SKM-1 (cell line): ENCODE data around the gene LAMTOR4.
"Not testable (repeated sequence)": the region's sequence is repeated elsewhere in the genome, so short reads cannot be mapped to it uniquely, and the experiment has no call there.

Experiments used
- DNase-seq: peaks from one replicate; lab custom pipeline; 2025; ENCODE audit not compliant: unreplicated experiment; lab: John Stamatoyannopoulos, UW

The LAMTOR4 gene

DNA sequence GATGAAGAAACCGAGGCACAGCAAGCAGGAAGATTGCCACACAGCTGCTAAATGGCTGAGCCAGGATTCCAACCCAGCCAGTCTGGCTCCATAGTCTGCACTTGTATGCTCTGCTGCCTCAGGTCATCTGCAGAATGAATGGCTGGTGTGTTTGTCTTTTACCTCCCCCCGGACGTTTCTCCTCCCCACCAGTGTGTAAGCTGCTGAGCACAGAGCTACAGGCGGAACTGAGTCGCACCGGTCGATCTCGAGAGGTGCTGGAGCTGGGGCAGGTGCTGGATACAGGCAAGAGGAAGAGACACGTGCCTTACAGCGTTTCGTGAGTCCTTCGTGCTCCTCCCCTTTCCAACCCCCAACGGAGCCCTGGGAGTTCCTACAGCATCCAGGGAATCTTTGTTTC, 26.7 kb upstream of the LAMTOR4 start:
- DNase-seq: no peak

DNA sequence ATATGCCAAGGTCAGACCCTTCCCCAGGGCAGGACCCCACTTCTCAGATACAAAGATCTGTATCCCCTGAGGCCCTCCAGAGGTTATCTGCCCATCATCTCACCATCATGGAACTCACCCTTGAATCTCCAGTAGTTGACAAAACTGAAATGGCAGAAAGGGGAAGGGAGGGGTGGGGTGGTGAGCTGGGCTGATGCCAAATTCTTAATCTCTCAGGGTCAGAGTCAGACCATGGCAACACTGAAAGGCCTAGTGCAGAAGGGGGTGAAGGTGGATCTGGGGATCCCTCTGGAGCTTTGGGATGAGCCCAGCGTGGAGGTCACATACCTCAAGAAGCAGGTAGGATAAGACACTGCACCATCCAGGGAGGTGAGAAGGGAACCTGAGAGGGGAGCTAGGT, 26.1 kb upstream of the LAMTOR4 start:
- DNase-seq: no peak

DNA sequence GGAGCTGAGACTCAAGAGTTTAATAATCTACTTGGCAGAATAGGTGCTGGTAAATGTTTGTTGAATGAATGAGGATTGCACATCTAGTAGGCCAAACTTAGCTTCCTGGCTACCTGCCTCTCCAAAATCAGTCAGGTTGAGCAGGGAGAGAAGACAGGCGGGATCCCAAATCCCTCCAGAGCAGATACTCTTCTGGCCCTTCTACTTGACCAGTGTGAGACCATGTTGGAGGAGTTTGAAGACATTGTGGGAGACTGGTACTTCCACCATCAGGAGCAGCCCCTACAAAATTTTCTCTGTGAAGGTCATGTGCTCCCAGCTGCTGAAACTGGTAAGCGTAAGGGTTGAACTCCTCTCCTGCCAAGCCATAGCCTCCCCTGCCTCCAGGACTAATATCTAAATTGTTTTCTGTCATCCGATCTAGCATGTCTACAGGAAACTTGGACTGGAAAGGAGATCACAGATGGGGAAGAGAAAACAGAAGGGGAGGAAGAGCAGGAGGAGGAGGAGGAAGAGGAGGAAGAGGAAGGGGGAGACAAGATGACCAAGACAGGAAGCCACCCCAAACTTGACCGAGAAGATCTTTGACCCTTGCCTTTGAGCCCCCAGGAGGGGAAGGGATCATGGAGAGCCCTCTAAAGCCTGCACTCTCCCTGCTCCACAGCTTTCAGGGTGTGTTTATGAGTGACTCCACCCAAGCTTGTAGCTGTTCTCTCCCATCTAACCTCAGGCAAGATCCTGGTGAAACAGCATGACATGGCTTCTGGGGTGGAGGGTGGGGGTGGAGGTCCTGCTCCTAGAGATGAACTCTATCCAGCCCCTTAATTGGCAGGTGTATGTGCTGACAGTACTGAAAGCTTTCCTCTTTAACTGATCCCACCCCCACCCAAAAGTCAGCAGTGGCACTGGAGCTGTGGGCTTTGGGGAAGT, 24.2 kb upstream of the LAMTOR4 start:
- DNase-seq: no peak

DNA sequence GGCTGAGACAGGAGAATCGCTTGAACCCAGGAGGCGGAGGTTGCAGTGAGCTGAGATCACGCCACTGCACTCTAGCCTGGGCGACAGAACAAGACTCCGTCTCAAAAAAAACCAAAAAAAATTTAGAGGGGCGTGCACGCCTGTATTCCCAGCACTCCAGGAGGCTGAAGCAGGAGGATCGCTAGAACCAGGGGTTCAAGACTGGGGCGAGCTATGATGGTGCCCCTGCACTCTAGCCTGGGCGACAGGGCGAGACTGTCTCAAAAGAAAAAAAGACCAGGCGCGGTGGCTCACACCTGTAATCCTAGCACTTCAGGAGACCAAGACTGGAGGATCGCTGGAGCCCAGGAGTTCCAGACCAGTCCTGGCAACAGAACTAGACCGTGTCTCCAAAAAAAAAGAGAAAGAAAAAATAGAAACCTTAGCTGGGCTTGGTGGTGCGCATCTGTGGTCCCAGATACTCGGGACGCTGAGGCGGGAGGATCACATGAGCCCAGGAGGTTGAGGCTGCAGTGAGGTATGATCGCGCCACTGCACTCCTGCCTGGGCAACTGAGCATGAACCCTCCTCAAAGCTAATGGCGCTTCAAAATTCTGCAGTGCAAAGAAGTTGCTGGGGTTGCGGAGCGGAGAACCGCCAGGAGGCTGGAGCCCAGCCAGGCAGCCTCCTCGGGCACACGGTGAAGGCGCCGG, 22.3 kb upstream of the LAMTOR4 start:
- no peak for DNase-seq

DNA sequence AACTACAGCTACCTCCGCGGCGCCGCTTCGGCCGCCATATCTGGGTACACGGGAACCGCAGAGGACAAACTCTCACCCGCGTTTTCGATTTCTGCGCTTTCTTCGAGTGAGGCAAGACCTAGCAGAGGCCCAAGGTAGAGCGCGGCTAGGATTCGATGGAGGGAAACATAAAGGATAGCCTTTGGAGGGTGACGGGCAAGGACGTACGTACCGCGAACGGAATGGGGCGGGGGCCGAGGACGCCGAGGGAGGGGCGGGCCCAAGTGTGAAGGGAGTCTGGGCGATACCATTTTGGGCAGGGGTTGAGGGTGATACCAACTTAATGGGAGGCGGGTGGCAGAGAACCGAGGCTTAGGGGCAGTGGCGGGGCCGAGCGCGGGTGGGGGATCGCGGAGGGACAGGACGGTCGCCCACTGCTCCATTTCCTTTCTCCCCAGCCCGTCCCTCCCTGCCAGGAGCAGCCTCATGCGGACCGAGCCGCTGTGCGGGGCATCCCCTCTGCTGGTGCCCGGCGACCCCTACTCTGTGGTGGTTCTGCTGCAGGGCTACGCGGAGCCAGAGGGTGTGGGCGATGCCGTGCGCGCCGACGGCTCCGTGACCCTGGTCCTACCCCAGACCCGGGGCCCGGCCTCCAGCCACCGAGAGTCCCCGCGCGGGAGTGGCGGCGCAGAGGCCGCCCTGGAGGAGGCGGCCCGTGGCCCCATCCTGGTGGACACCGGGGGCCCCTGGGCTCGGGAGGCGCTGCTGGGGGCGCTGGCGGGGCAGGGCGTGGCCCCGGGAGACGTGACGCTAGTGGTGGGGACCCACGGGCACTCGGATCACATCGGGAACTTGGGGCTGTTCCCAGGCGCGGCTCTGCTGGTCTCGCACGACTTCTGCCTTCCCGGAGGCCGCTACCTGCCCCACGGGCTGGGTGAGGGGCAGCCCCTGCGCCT, 21.5 kb upstream of the LAMTOR4 start, which contains the start of gene MBLAC1:
TSS of gene MBLAC1 (plus strand) at position 37 of the 935 bp plus-strand sequence. CDS start at position 466, 429 bp downstream.
- peak; percentile 81 for DNase-seq

DNA sequence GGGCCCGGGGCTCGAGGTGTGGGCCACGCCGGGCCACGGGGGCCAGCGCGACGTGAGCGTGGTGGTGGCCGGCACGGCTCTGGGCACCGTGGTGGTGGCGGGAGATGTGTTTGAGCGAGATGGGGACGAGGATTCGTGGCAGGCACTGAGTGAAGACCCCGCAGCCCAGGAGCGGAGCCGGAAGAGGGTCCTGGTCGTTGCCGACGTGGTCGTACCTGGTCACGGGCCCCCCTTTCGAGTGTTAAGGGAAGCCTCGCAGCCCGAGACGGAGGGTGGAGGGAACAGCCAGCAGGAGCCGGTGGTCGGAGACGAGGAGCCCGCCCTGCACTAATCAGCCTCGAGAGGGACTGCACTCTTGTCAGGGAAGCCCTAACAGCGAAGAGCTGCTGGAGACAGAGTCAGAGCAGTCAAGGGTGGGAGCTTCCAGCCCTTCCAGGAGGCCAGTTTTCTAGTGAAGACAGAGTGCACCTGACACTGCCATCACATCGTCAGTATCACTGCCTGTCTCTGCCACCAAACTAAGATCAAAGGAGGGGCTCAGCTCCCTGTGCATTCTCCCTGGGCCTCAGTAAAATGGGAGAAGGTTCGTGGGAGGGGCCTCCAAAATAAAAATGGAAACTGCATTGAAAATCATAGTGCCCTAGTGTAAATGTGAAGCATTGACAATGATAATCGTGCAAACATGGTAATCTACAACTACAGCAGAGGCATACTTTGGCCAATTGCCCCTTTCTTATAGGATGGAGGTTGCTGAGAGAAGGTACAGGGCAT, 20.7 kb upstream of the LAMTOR4 start:
- DNase-seq: no peak

DNA sequence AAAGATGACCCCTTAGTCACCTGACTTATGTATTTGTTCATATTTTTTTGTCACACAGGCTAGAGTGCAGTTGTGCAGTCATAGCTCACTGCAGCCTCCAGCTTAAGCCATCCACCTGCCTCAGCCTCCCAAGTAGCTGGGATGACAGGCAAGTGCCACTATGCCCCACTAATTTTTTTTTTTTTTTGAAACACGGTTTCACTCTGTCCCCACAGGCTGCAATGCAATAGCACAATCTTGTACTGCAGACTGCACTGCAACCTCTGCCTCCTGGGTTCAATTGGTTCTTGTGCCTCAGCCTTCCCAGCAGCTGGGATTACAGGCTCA, 20.1 kb upstream of the LAMTOR4 start:
- no peak for DNase-seq

DNA sequence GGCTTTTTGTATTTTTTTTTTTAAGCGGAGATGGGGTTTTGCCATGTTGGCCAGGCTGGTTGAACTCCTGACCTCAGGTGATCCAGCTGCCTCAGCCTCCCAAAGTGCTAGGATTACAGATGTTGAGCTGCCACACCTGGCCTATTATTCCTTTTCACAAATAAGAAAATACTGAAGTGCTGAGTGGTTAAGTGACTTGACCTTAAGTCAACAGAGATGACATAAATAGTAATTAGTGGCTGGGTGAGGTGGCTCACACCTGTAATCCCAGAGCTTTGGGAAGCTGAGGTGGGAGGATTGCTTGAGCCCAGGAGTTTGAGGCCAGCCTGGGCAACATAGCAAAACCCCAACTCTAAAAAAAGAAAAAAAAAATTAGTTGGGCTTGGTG, 18.5 kb upstream of the LAMTOR4 start:
- not testable (repeated sequence) for DNase-seq

GRCh38 chr7:100130608-100131453, 17.9 kb upstream of the LAMTOR4 start:
- no peak for DNase-seq

GRCh38 chr7:100132126-100132525, 16.6 kb upstream of the LAMTOR4 start:
- DNase-seq: no peak

- DNase-seq: peak; percentile 68
These were observed 16.0 kb upstream of the LAMTOR4 start for GRCh38 chr7:100132697-100133151.

DNA sequence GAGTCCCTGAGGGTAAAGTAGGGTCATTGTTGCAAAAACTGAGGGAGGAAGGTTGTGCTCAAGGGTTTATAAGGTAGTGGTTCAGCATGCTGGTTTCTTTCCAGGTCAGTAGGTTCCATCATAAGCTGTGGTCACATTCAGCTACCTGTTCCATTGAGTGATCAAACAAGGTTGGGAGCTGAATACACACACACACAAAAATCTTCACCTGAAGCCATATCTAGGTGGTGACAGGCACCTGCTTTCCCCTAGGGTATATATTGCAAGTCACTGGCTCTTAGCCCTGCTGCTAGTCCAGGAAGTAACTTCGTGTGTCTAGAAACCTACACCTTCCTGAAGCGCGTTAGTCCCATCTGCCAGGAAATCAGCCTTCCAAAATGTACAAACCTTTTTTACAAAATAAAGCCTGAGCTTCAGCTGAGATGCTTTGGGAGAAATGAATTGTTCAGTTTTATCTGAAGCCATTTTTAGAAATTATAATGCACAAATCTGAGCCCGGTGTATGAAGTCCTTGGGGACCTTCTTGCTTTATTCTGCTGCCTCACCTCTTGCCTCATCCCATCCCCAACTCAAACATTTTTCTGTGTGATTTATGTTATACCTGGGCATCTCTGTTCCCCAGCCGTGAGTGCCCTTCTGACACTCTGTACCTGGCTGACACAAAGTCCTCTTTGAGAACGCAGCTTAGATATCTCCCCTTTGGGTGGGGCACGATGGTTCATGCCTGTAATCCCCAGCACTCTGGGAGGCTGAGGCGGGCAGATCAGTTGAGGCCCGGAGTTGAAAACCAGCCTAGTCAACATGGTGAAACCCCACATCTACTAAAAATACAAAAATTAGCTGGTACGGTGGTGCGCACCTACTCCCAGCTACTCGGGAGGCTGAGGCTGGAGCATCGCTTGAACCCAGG, 10.6 kb upstream of the LAMTOR4 start:
- no peak for DNase-seq

DNA sequence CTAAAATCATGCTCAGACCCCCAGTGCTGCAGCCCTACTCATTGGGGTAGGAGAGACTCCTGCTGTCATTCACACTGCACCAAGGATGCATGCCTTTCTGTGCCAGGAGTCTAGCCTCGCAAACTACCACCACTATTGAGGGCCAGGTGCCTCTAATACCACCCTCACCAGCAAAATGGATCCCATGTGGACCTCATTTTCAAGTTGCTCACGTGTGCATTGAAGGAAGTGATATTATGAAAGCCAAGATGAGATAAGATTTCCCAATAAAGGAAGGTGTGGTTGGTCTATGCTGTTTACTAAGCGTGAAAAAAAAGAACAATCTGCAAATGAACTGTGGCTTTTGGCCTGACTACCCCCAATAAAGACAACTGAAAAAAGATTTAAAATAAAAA, 7.2 kb upstream of the LAMTOR4 start:
- peak; percentile 24 for DNase-seq

GRCh38 chr7:100142461-100142860, 6.3 kb upstream of the LAMTOR4 start:
- no peak for DNase-seq

DNA sequence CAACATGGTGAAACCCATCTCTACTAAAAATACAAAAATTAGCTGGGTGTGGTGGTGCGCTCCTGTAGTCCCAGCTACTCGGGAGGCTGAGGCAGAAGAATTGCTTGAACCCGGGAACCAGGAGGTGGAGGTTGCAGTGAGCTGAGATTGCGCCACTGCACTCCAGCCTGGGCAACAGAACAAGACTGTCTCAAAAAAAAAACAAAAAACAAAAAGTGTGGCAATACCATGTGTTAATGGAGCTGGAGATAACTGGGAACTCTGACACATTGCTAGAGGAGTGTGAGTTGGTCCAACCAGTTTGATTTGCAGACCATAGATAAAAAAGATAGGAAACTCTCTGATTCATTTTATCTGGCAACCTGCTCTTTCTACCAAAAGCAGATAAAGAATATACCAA, 2.4 kb upstream of the LAMTOR4 start:
- not testable (repeated sequence) for DNase-seq

DNA sequence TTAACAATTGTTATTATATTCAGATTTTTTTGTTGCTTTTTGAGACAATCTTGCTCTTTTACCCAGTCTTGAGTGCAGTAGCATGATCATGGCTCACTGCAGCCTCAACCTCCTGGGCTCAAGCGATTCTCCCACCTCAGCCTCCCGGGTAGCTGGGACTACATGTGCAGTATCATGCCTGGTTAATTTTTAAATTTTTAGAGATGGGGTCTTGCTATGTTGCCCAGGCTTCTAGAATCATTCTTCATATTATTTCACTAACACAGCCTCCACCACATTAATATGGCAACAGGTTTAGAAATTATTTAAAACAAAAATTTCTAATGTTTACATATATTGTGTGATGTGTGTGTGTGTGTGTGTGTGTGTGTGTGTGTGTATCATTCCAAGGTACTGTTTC, 1.4 kb upstream of the LAMTOR4 start:
- DNase-seq: no peak

GRCh38 chr7:100148225-100148558, 526 bp upstream of the LAMTOR4 start:
- no peak for DNase-seq

DNA sequence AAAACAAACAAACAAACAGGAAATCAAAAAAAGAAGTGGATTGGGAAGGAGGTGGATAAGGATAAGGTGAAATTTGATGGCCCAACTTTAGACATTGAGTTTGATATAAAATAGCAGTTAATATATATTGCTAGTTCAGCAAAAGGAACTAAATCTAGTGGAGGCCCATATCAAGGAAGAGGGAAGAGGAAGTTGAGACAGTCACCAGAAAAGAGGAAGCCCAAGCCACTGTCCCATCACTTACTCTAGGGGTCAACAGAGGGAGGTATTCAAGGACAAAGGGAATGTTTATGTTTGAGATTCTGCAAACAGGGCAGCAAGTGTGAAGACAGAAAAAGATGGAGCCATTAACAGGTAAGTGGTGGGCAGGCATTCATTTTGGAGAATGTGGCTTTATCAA, 3.7 kb downstream of the LAMTOR4 start:
- peak; percentile 89 for DNase-seq
